HL-60 (cell line): ENCODE measurements around the gene CLPTM1.

Experiments
- CTCF ChIP-seq: IDR thresholded peaks from one replicate; pipeline ENCODE4 v1.5.1; 2011; ENCODE audit warnings: low read length, control low read depth, inconsistent platforms; ENCODE audit not compliant: insufficient read depth
- POLR2AphosphoS5 ChIP-seq: IDR thresholded peaks from 2 replicates; pipeline ENCODE4 v1.6.1; 2012; ENCODE audit warnings: low read depth
- REST ChIP-seq: IDR thresholded peaks from 2 replicates; pipeline ENCODE4 v1.6.1; 2012; ENCODE audit warnings: low read depth; ENCODE audit not compliant: insufficient replicate concordance
- SPI1 ChIP-seq: IDR thresholded peaks from 2 replicates; pipeline ENCODE4 v1.6.1; 2012; ENCODE audit warnings: low read depth, mild to moderate bottlenecking, borderline replicate concordance

GRCh38 chr19:44925114-44925891 lies 29.9 kb upstream of the CLPTM1 start:
- TF ChIP-seq CTCF (no peak), POLR2AphosphoS5 (0 out of 2 replicates have a peak, but pooled peaks have one; percentile 29), REST (no peak), SPI1 (no peak)
